Peyer's patch (tissue), 4 donors: ENCODE measurements around the gene TBL1X. TPM values are rescaled to one million over a fixed set of nuclear protein-coding genes. Genes with fewer than 3 reads are reported as not detected.

ENCODE experiments used
- DNase-seq, 3 donors: peaks; one replicate each; pipeline ENCODE4 v3.0.0-alpha.2; 2017 to 2019
- H3K27ac ChIP-seq, 4 donors: fragments of 200-600 bp; sonication (generic); one replicate each; pipeline ENCODE4 v1.5.1; 2016 to 2019
- H3K27me3 ChIP-seq, 2 donors: fragments of 200-600 bp; sonication (generic); one replicate each; pipeline ENCODE4 v1.5.1; 2019
- H3K36me3 ChIP-seq, 3 donors: fragments of 200-600 bp; sonication (generic); one replicate each; pipeline ENCODE4 v1.5.1; 2016 to 2019
- H3K4me1 ChIP-seq, 4 donors: fragments of 200-600 bp; sonication (generic); one replicate each; pipeline ENCODE4 v1.5.1; 2016 to 2019
- H3K4me3 ChIP-seq, 4 donors: fragments of 200-600 bp; sonication (generic); 1 replicate in 3 of 4; 2 replicates in 1 of 4; pipeline ENCODE4 v1.5.1; 2016 to 2019; ENCODE audit warnings: mild to moderate bottlenecking in 1 of 4
- H3K9me3 ChIP-seq, 4 donors: fragments of 200-600 bp; sonication (generic); one replicate each; pipeline ENCODE4 v1.5.1; 2016 to 2019; ENCODE audit warnings: mild to moderate bottlenecking in 1 of 4
- POLR2A ChIP-seq, 2 donors: fragments of 450-650 bp; IDR thresholded peaks; one replicate each; pipeline ENCODE4 v1.5.1; 2017; ENCODE audit warnings: antibody characterized with exemption in 2 of 2, mild to moderate bottlenecking in 2 of 2, moderate library complexity in 2 of 2
- total RNA-seq, 4 donors: library from RNA; depleted of rRNA; stranded (reverse); fragments of >200 nt; gene quantifications; one replicate each; pipeline ENCODE4 v1.1.0, GENCODE V29; 2016
- TF ChIP-seq, protein P1 (sequence below), 6 experiments: fragments of 450-650 bp in 4 of 6; fragments of 200-600 bp in 2 of 6; sonication (generic) in 1 of 6; IDR thresholded peaks; one replicate each; pipeline ENCODE4 v1.5.1; 2017 to 2019; ENCODE audit warnings: antibody characterized with exemption in 6 of 6, mild to moderate bottlenecking in 3 of 6, moderate library complexity in 1 of 6

Gene TBL1X
- total RNA-seq, 4 donors from 2014 or later = 3.9 to 29.7 (median 5.0) TPM

DNA sequence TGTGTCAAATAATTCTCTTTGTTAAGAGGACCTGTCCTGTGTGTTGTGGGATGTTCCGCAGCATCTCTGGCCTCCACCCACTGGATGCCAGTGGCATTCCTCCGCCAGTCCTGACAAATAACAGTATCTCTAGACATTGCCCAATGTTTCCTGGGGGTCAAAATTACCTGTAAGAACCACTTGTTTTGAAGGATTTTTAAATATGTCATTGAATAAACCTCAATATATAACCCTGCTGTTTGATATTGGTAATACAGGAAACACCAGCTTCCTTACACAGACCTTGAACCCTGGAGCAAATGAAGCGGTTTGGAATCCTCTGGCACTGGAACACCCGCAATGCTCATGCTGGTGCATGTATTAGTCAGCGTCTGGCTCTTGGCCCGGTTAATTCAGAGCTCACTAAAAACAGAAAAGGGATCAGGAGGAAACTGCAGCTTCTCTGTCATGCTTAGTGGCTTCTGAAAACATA lies 101.3 kb downstream of the TBL1X start:
- peaks cover 0 to 9% (median 0%) of the 10 kb centered on the region in 4 donors for H3K4me1 ChIP-seq
- H3K4me3 ChIP-seq = no peak overlapping the region
- DNase-seq = peak in 2 of 3 donors; percentile 50 to 75
- H3K9me3 ChIP-seq = no peaks in the 10 kb centered on the region
- no peaks in the 10 kb centered on the region for H3K27me3 ChIP-seq
- H3K36me3 ChIP-seq = no peaks in the 10 kb centered on the region
- no peak overlapping the region for H3K27ac ChIP-seq
- TF ChIP-seq, protein P1, sequence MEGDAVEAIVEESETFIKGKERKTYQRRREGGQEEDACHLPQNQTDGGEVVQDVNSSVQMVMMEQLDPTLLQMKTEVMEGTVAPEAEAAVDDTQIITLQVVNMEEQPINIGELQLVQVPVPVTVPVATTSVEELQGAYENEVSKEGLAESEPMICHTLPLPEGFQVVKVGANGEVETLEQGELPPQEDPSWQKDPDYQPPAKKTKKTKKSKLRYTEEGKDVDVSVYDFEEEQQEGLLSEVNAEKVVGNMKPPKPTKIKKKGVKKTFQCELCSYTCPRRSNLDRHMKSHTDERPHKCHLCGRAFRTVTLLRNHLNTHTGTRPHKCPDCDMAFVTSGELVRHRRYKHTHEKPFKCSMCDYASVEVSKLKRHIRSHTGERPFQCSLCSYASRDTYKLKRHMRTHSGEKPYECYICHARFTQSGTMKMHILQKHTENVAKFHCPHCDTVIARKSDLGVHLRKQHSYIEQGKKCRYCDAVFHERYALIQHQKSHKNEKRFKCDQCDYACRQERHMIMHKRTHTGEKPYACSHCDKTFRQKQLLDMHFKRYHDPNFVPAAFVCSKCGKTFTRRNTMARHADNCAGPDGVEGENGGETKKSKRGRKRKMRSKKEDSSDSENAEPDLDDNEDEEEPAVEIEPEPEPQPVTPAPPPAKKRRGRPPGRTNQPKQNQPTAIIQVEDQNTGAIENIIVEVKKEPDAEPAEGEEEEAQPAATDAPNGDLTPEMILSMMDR (IDR thresholded peaks at IDR 0.05) = peak in 3 of 6 experiments; percentile 18 to 29 (median 19)
- TF ChIP-seq POLR2A (IDR thresholded peaks at IDR 0.05) = no peak

DNA sequence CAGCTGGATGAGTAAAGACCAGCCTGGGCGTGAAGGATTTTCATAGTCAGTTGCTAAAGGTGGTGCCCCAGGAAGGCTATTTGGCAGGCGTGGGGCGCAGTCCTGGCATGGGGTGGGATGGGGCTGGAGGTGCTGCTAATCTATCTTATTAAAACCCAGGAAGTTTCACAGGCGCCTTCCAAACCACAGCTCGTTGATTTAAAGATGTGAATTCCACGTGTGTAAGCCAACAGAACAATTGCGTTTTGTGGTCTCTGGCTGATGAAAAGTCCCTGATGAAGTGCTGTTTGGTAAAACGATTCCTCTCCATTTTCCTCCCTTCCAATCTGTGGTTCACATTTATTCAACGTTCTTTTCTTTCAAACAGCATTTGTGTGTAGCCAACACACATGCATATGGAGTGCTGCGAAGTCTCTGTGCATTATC lies 105.0 kb downstream of the TBL1X start:
- Histone ChIP-seq H3K4me1 (peaks cover 0 to 9% (median 0%) of the 10 kb centered on the region in 4 donors), H3K36me3 (no peaks in the 10 kb centered on the region), H3K27me3 (no peaks in the 10 kb centered on the region), H3K27ac (no peak overlapping the region), H3K4me3 (no peak overlapping the region), H3K9me3 (no peaks in the 10 kb centered on the region)
- DNase-seq = no peak
- TF ChIP-seq, protein P1 (IDR thresholded peaks at IDR 0.05) = no peak
- TF ChIP-seq POLR2A (IDR thresholded peaks at IDR 0.05) = no peak

DNA sequence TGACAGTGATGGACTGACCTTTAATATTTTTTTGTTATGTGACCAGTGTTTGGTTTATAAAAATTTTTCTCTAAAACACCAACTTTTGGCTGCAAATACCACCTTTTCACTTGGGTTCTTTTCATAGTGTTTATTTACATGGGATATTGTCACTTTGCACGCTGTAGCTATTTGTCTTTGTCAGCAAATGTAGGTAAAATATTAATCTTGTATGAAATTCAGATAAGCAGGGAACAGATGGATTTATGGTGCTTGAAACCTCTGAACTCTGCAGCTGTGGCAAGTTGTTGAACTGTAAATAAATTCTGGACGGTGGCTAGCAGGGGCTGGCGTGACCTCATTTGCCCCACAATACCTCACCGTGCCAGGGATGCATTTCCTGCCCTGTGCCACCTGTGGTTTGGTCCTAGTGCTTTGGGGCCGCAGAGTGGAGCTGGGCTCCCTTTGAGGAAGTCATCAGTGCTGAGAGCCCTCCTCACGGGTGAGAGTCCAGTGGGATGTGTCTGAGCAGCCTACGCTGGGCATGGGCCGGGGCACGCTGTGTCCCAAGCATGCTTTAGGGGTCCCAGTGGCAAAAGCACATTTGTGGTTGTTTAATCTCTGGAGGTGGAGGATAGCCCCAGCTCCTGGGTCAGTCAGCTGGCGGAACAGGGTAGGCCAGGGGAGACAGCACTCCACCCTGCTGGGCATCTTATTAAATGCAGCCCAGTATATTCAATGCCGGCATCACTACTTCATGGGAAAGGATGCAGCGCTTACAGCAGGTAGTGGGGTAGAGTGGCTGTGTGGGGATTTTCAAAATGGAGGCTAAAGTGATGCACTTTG lies 108.6 kb downstream of the TBL1X start:
- Histone ChIP-seq H3K9me3 (no peaks in the 10 kb centered on the region), H3K4me3 (no peak overlapping the region), H3K27me3 (no peaks in the 10 kb centered on the region), H3K36me3 (no peaks in the 10 kb centered on the region), H3K4me1 (no peaks in the 10 kb centered on the region), H3K27ac (no peak overlapping the region)
- peak in 2 of 3 donors; percentile 49 to 54 for DNase-seq
- TF ChIP-seq, protein P1 (IDR thresholded peaks at IDR 0.05) = peak in 1 of 6 experiments; percentile 14
- TF ChIP-seq POLR2A (IDR thresholded peaks at IDR 0.05) = no peak

DNA sequence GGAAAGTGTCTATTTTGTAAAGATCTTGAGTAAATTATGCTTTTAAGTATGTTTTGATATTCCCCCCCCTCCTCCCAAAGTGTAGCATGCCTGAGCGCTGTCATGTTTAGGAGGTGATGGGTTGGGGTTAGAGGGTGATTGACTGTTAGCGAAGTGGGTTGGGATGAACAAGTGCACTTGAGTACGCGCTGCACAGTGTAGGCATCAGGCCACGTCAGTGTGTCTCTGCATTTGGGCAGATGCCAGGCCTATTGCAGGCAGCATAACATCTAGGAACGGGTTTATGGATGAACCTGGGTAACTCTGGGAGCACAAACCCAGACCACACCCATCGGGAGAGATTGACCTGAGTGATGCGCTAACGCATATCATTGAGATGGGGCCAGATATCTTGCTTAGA lies 111.2 kb downstream of the TBL1X start:
- TF ChIP-seq, protein P1 (IDR thresholded peaks at IDR 0.05) = no peak
- no peak for TF ChIP-seq POLR2A (IDR thresholded peaks at IDR 0.05)
- DNase-seq = no peak
- no peaks in the 10 kb centered on the region for H3K9me3 ChIP-seq

DNA sequence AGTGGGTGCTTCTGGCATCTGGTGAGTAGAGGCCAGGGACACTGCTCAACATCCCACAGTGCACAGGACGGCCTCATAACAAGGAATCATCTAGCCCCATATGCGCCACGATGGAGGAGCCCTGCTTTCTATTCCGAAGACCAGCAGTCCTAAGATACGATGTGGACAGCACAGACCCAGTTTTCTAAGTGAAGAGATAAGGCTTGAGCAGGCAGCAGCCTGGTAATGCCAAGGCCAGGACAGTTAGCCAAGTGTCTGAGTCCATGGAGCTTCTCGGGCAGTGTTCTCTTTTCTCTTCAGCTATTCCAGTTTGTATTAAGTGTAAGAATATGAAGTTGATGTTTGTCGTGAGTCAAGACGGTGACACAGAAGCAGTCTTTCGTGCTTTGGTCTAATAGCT lies 112.7 kb downstream of the TBL1X start:
- TF ChIP-seq POLR2A (IDR thresholded peaks at IDR 0.05) = no peak
- TF ChIP-seq, protein P1 (IDR thresholded peaks at IDR 0.05) = no peak
- no peak overlapping the region for H3K4me3 ChIP-seq
- no peak for DNase-seq
- no peaks in the 10 kb centered on the region for H3K27me3 ChIP-seq
- H3K4me1 ChIP-seq = no peaks in the 10 kb centered on the region
- H3K36me3 ChIP-seq = no peaks in the 10 kb centered on the region
- H3K9me3 ChIP-seq = no peaks in the 10 kb centered on the region
- H3K27ac ChIP-seq = no peak overlapping the region

More for the DNA sequence above, 111.2 kb downstream of the TBL1X start:
- H3K4me1 ChIP-seq = no peaks in the 10 kb centered on the region
- H3K27me3 ChIP-seq = no peaks in the 10 kb centered on the region
- H3K27ac ChIP-seq = no peak overlapping the region
- no peaks in the 10 kb centered on the region for H3K36me3 ChIP-seq
- no peak overlapping the region for H3K4me3 ChIP-seq
